ENCODE results near the gene C12orf60.
"Not testable (repeated sequence)": the region's sequence is repeated elsewhere in the genome, so short reads cannot be mapped to it uniquely, and the experiment has no call there.

The C12orf60 gene

DNA sequence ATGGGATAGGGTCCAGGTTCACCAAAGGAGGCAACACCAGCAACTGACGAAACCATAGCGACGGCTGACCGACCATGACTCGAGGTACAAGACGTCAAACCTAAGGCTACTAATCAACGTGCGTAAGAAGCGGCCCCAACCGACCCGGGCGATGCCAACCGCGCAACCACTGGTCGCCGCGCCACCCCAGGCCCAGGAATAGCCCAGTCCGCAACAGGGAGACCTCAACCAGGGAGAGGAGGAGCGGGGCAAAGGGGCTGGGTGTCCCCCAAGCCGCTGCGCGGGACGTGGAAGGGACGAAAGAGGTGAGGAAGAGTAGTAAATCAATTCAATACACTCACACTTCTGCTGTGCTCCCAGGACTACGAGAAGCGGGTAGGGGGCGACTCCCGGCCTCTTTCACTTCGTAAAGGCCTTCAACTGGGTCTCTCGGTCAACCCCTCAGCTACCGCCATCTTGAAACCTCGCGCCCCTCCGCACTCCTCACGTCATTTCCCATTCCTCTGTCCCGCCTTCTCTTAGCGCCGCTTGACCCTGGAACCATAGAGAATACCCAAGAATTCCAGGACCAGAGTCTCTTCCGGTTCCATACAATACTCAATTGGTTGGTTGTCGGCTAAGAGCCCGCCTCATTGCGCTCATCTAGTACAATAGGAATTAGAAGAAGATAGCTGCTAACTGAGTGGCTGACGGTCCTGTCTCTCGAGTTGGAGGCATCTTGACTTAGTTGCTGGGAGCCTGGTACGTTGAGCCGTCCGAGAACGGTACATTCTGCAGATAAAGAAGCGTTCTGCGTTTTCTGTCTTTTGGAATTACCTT lies at the start of gene C12orf60, which contains the start of gene WBP11:
Gene C12orf60, plus strand, starts transcription at position 660 of the 819 bp plus-strand sequence. CDS start 19,266 bp downstream, outside the sequence.
Gene WBP11, minus strand, starts transcription at position 468 of the 819 bp plus-strand sequence. CDS start 2,095 bp downstream, outside the sequence.
- TF ChIP-seq, protein P1, sequence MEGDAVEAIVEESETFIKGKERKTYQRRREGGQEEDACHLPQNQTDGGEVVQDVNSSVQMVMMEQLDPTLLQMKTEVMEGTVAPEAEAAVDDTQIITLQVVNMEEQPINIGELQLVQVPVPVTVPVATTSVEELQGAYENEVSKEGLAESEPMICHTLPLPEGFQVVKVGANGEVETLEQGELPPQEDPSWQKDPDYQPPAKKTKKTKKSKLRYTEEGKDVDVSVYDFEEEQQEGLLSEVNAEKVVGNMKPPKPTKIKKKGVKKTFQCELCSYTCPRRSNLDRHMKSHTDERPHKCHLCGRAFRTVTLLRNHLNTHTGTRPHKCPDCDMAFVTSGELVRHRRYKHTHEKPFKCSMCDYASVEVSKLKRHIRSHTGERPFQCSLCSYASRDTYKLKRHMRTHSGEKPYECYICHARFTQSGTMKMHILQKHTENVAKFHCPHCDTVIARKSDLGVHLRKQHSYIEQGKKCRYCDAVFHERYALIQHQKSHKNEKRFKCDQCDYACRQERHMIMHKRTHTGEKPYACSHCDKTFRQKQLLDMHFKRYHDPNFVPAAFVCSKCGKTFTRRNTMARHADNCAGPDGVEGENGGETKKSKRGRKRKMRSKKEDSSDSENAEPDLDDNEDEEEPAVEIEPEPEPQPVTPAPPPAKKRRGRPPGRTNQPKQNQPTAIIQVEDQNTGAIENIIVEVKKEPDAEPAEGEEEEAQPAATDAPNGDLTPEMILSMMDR (conservative IDR thresholded peaks at IDR 0.05; ENCODE audit: low read depth, low read length): no peak
- no peaks in the 10 kb centered on the region for H3K27me3 ChIP-seq (ENCODE audit: insufficient read depth, low read depth)
- H3K27ac ChIP-seq: peak within 1 kb of the TSS; percentile 94
- H3K4me2 ChIP-seq: peak within 1 kb of the TSS; percentile 52
- no peaks in the 10 kb centered on the region for H3K36me3 ChIP-seq (ENCODE audit: insufficient read depth)
- H2AFZ ChIP-seq (ENCODE audit: low read depth): peak within 1 kb of the TSS; percentile 97
- peak within 1 kb of the TSS; percentile 96 for H3K9ac ChIP-seq
- H3K4me3 ChIP-seq (IDR thresholded peaks at IDR 0.05; ENCODE audit: insufficient read depth, low read depth, low read length): no peak within 1 kb of the TSS
- H3K4me1 ChIP-seq (ENCODE audit: low read depth, poor library complexity, severe bottlenecking): peaks cover 22% of the 10 kb centered on the region
- H4K20me1 ChIP-seq (ENCODE audit: insufficient read depth): 0 out of 2 replicates have a peak, but pooled peaks cover 4% of the 10 kb centered on the region
- peaks cover 45% of the 10 kb centered on the region for H3K79me2 ChIP-seq (ENCODE audit: insufficient read depth, low read depth)

- TF ChIP-seq, protein P1 (conservative IDR thresholded peaks at IDR 0.05; ENCODE audit: low read depth, low read length): peak; percentile 46
- no peaks in the 10 kb centered on the region for H3K4me1 ChIP-seq (ENCODE audit: low read depth, poor library complexity, severe bottlenecking)
- no peak overlapping the region for H3K4me3 ChIP-seq (IDR thresholded peaks at IDR 0.05; ENCODE audit: insufficient read depth, low read depth, low read length)
- H3K4me2 ChIP-seq: no peak overlapping the region
- no peaks in the 10 kb centered on the region for H3K36me3 ChIP-seq (ENCODE audit: insufficient read depth)
- H2AFZ ChIP-seq (ENCODE audit: low read depth): no peak overlapping the region
- no peak overlapping the region for H3K27ac ChIP-seq
- H3K27me3 ChIP-seq (ENCODE audit: insufficient read depth, low read depth): no peaks in the 10 kb centered on the region
- H3K79me2 ChIP-seq (ENCODE audit: insufficient read depth, low read depth): no peaks in the 10 kb centered on the region
- H4K20me1 ChIP-seq (ENCODE audit: insufficient read depth): no peaks in the 10 kb centered on the region
- no peak overlapping the region for H3K9ac ChIP-seq
These were observed 46.9 kb upstream of the C12orf60 start for GRCh38 chr12:14756334-14757143.

GRCh38 chr12:14759711-14760280 lies 43.7 kb upstream of the C12orf60 start:
- H3K4me2 ChIP-seq; H3K4me3 ChIP-seq (IDR thresholded peaks at IDR 0.05; ENCODE audit: insufficient read depth, low read depth, low read length); H3K27ac ChIP-seq; H3K9ac ChIP-seq; H3K36me3 ChIP-seq (ENCODE audit: insufficient read depth); H3K27me3 ChIP-seq (ENCODE audit: insufficient read depth, low read depth); H3K4me1 ChIP-seq (ENCODE audit: low read depth, poor library complexity, severe bottlenecking); H4K20me1 ChIP-seq (ENCODE audit: insufficient read depth); H2AFZ ChIP-seq (ENCODE audit: low read depth); H3K79me2 ChIP-seq (ENCODE audit: insufficient read depth, low read depth): not testable (repeated sequence)

DNA sequence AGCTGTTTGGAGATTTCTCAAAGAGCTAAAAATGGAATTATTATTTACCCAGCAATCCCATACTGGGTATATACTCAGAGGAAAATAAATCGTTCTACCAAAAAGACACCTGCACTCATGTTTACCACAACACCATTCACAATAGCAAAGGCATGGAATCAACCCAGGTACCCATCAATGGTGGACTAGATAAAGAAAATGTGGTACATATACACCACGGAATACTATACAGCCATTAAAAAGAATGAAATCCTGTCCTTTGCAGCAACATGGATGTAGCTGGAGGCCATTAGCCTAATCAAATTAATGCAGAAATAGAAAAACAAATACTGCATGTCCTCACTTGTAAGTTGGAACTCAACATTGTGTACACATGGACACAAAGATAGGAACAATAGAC lies 38.1 kb upstream of the C12orf60 start:
- Histone ChIP-seq H3K9ac (no peak overlapping the region), H3K27me3 (ENCODE audit: insufficient read depth, low read depth) (no peaks in the 10 kb centered on the region), H3K4me2 (no peak overlapping the region), H3K27ac (no peak overlapping the region), H3K36me3 (ENCODE audit: insufficient read depth) (no peaks in the 10 kb centered on the region), H3K4me1 (ENCODE audit: low read depth, poor library complexity, severe bottlenecking) (peaks cover 11% of the 10 kb centered on the region), H3K79me2 (ENCODE audit: insufficient read depth, low read depth) (peaks cover 15% of the 10 kb centered on the region; the same call in 1 of the 2 replicates), H4K20me1 (ENCODE audit: insufficient read depth) (no peaks in the 10 kb centered on the region), H2AFZ (ENCODE audit: low read depth) (no peak overlapping the region), H3K4me3 (IDR thresholded peaks at IDR 0.05; ENCODE audit: insufficient read depth, low read depth, low read length) (no peak overlapping the region)
- TF ChIP-seq, protein P1 (conservative IDR thresholded peaks at IDR 0.05; ENCODE audit: low read depth, low read length): no peak

DNA sequence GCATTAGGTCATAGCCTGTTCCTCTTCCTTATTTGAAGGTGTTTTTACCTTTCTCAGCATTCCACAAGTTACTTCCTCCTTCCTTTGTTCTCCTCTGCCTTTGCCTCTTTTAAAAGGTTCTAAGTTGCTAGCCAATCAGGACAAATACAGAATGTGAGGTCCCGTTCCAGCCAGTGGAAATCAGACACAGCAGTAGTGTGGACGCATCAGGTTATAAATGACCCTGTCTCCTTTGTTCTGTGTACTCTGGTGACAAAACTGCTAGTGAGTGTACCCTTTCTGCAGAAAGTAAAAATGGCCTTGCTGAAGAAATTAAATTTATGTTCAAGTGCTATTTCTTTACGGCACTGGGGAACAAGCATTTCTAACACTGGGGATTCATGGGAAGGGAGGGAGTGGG lies 37.5 kb upstream of the C12orf60 start:
- not testable (repeated sequence) for H3K9ac ChIP-seq; H3K27me3 ChIP-seq (ENCODE audit: insufficient read depth, low read depth); H2AFZ ChIP-seq (ENCODE audit: low read depth); H3K4me3 ChIP-seq (IDR thresholded peaks at IDR 0.05; ENCODE audit: insufficient read depth, low read depth, low read length); H4K20me1 ChIP-seq (ENCODE audit: insufficient read depth); H3K27ac ChIP-seq; H3K36me3 ChIP-seq (ENCODE audit: insufficient read depth); H3K4me2 ChIP-seq
- Histone ChIP-seq H3K4me1 (ENCODE audit: low read depth, poor library complexity, severe bottlenecking) (peaks cover 11% of the 10 kb centered on the region), H3K79me2 (ENCODE audit: insufficient read depth, low read depth) (peaks cover 15% of the 10 kb centered on the region; the same call in 1 of the 2 replicates)
